Measurements from ENCODE around the gene RFC2. TPM values are rescaled to one million over a fixed set of nuclear protein-coding genes. Genes with fewer than 3 reads are reported as not detected.
A peak's percentile ranks its signal among the peaks of the same experiment; 100 is the strongest.

The RFC2 gene
- total RNA-seq, 2 donors from 2014 or later = 56.7 to 71.6 TPM

- Histone ChIP-seq H3K27me3 (ENCODE audit: control insufficient read depth, insufficient read depth, low read length, poor library complexity, severe bottlenecking) (no peaks in the 10 kb centered on the region), H3K4me3 (ENCODE audit: low read length) (no peak overlapping the region), H3K9ac (ENCODE audit: extremely low read depth, low read length, poor library complexity, severe bottlenecking) (no peak overlapping the region), H3K9me3 (ENCODE audit: control insufficient read depth, low read length) (no peaks in the 10 kb centered on the region), H3K27ac (ENCODE audit: low read depth, low read length) (no peak overlapping the region), H3K4me1 (ENCODE audit: control insufficient read depth, insufficient read depth, low read length) (no peaks in the 10 kb centered on the region), H3K36me3 (ENCODE audit: control insufficient read depth, insufficient read depth, low read length) (no peaks in the 10 kb centered on the region)
- DNase-seq = no peak
- Mint-ChIP-seq H3K36me3 (ENCODE audit: low read depth) (peaks cover 5% of the 10 kb centered on the region), H3K9me3 (no peaks in the 10 kb centered on the region), H3K27me3 (ENCODE audit: insufficient read depth) (no peaks in the 10 kb centered on the region), H3K4me1 (peaks cover 2% of the 10 kb centered on the region), H3K27ac (no peak overlapping the region), H3K4me3 (no peak overlapping the region)
- TF ChIP-seq CTCF (conservative IDR thresholded peaks at IDR 0.05) = no peak
- 88 to 100% methylated on average over 1 of the region's 1 CpG for WGBS, 2 experiments (ENCODE audit: insufficient coverage in 1 of 2, insufficient read length in 1 of 2)
These were observed 50.1 kb downstream of the RFC2 start for GRCh38 chr7:74203956-74204618.

- Mint-ChIP-seq H3K36me3 (ENCODE audit: low read depth) (peaks cover 6% of the 10 kb centered on the region), H3K27me3 (ENCODE audit: insufficient read depth) (no peaks in the 10 kb centered on the region), H3K9me3 (no peaks in the 10 kb centered on the region), H3K4me1 (peaks cover 2% of the 10 kb centered on the region), H3K27ac (no peak overlapping the region), H3K4me3 (no peak overlapping the region)
- DNase-seq = peak; percentile 70
- peaks cover 1% of the 10 kb centered on the region for H3K36me3 ChIP-seq (ENCODE audit: control insufficient read depth, insufficient read depth, low read length)
- no peaks in the 10 kb centered on the region for H3K4me1 ChIP-seq (ENCODE audit: control insufficient read depth, insufficient read depth, low read length)
- no peaks in the 10 kb centered on the region for H3K9me3 ChIP-seq (ENCODE audit: control insufficient read depth, low read length)
- peak; percentile 75 for TF ChIP-seq CTCF (conservative IDR thresholded peaks at IDR 0.05)
- 89 to 91% methylated on average over 8 to 12 of the region's 12 CpGs for WGBS, 2 experiments (ENCODE audit: insufficient coverage in 1 of 2, insufficient read length in 1 of 2)
- H3K27ac ChIP-seq (ENCODE audit: low read depth, low read length) = no peak overlapping the region
- no peak overlapping the region for H3K4me3 ChIP-seq (ENCODE audit: low read length)
- H3K9ac ChIP-seq (ENCODE audit: extremely low read depth, low read length, poor library complexity, severe bottlenecking) = no peak overlapping the region
- H3K27me3 ChIP-seq (ENCODE audit: control insufficient read depth, insufficient read depth, low read length, poor library complexity, severe bottlenecking) = no peaks in the 10 kb centered on the region
These were observed 51.2 kb downstream of the RFC2 start for GRCh38 chr7:74202841-74203556.

DNA sequence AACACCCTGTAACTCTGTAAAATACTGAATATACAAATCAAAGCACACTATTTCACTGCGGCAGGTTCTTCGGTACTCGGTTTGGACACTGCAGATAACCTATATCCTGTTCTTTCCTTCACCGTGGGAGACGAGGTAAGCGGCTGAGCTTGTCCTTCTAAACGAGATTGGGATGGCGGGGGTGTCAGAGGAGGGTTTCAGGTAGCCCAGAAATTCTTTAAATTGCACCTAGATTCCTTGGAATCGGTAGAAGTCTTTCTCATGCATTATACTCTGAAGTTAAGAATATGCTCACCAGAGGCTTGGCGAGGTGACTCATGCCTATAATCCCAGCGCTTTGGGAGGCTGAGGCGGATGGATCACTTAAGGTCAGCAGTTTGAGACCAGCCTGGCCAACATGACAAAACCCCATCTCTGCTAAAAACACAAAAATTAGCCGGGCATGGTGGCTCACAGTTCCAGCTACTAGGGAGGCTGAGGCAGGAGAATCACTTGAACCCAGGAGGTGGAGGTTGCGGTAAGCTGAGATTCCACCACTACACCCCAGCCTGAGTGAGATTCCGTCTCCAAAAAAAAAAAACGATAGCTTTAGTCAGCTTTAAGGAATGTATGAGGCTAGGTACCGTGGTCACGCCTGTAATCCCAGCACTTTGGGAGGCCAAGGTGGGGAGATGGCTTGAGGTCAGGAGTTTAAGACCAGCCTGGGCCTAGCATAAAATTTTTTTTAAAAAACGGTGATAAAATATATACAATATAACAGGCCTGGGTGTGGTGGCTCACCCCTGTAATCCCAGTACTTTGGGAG lies 54.4 kb downstream of the RFC2 start:
- H3K9me3 Mint-ChIP-seq = no peaks in the 10 kb centered on the region
- peaks cover 17% of the 10 kb centered on the region for H3K36me3 ChIP-seq (ENCODE audit: control insufficient read depth, insufficient read depth, low read length)
- TF ChIP-seq CTCF (conservative IDR thresholded peaks at IDR 0.05) = no peak
- peak overlapping the region; percentile 73 for H3K27ac Mint-ChIP-seq
- no peak overlapping the region for H3K9ac ChIP-seq (ENCODE audit: extremely low read depth, low read length, poor library complexity, severe bottlenecking)
- peaks cover 28% of the 10 kb centered on the region for H3K36me3 Mint-ChIP-seq (ENCODE audit: low read depth)
- no peaks in the 10 kb centered on the region for H3K27me3 Mint-ChIP-seq (ENCODE audit: insufficient read depth)
- peaks cover 1% of the 10 kb centered on the region for H3K4me1 ChIP-seq (ENCODE audit: control insufficient read depth, insufficient read depth, low read length)
- H3K27me3 ChIP-seq (ENCODE audit: control insufficient read depth, insufficient read depth, low read length, poor library complexity, severe bottlenecking) = no peaks in the 10 kb centered on the region
- H3K4me3 ChIP-seq (ENCODE audit: low read length) = no peak overlapping the region
- no peaks in the 10 kb centered on the region for H3K9me3 ChIP-seq (ENCODE audit: control insufficient read depth, low read length)
- H3K4me3 Mint-ChIP-seq = no peak overlapping the region
- peaks cover 2% of the 10 kb centered on the region for H3K4me1 Mint-ChIP-seq
- 91 to 92% methylated on average over 16 to 18 of the region's 19 CpGs for WGBS, 2 experiments (ENCODE audit: insufficient coverage in 1 of 2, insufficient read length in 1 of 2)
- DNase-seq = peak; percentile 76
- no peak overlapping the region for H3K27ac ChIP-seq (ENCODE audit: low read depth, low read length)

All from endodermal cell (in vitro differentiated cells).